Measurements from ENCODE around the gene NFXL1.

Gene NFXL1

DNA sequence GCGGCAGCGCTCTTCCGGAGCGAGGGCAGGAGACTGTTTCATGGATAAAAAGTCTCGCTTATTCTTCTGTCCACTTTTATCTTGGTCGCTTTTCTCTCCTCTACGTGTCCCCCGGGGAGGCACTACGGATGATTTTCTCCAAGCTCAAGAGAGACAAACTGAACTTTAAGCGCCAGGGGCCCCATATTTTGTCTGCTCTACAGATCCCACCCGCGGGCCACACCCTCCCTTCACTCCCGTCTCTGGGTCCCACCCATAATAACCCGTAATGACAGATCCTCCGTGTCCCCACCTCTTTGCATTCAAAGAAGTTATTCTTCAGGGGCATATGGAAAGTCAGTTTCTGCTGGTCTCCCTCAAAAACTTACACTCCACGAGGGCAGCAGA is 76.5 kb downstream of the NFXL1 start, which contains the start of gene CORIN:
Gene CORIN, minus strand, starts transcription at position 160 of the 387 bp plus-strand sequence. Its CDS starts 118 bp downstream, at position 42.
- no peak for DNase-seq (ENCODE audit: low read depth)
- H3K4me3 ChIP-seq (ENCODE audit: low read depth, low read length) = peak within 1 kb of the TSS; percentile 62

GRCh38 chr4:47837094-47837907 is 77.1 kb downstream of the NFXL1 start:
- peak overlapping the region; percentile 62 for H3K4me3 ChIP-seq (ENCODE audit: low read depth, low read length)
- no peak for DNase-seq (ENCODE audit: low read depth)

DNA sequence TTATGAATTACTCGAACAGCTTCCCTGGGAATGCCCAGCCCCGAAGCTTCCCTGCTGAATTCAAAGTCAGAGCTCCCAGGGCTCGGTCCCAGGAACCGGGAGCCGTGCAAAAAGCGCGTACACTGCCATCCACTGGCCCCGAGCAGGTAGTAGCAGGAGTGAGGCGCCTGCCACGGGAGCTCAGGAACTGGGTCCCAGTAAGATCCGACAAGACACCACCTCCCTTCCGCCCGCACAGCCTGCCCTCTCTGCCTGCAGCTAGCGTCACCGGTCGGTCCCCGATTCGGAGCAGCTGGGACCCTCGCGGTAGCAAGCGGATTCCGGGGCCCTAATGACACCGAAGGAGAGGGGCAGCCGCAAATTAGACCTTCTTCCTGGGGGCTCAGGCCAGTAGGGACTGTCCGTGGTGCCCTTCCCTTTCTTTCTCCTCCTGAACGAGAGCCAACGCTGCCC is 77.7 kb downstream of the NFXL1 start:
- peak overlapping the region; percentile 62 for H3K4me3 ChIP-seq (ENCODE audit: low read depth, low read length)
- no peak for DNase-seq (ENCODE audit: low read depth)

- no peak for DNase-seq (ENCODE audit: low read depth)
- H3K4me3 ChIP-seq (ENCODE audit: low read depth, low read length) = no peak overlapping the region
These were observed 78.9 kb downstream of the NFXL1 start for GRCh38 chr4:47835494-47835893.

- no peak for DNase-seq (ENCODE audit: low read depth)
- H3K4me3 ChIP-seq (ENCODE audit: low read depth, low read length) = no peak overlapping the region
These were observed 83.2 kb downstream of the NFXL1 start for GRCh38 chr4:47831026-47831679.

GRCh38 chr4:47830265-47831025 is 83.9 kb downstream of the NFXL1 start:
- DNase-seq (ENCODE audit: low read depth) = no peak

DNA sequence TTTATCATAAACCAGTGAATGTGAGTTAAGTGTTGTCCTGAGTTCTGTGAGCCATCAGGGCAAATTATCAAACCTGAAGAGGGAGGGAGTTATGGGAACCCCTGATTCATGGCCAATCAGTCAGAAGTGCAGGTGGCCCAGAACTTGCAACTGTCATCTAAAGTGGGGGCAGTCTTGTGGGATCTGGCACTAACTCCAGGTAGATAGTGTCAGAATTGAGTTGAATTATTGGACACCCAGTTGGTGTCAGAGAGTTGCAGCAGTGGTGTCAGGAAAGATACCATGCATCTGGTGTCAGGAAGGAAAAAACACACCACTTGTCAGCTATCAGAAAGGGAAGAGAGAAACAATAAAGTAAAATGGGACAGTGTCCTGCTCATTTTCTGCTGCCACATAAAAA is 84.9 kb downstream of the NFXL1 start:
- no peak overlapping the region for H3K4me3 ChIP-seq (ENCODE audit: low read depth, low read length)
- DNase-seq (ENCODE audit: low read depth) = no peak

More at GRCh38 chr4:47830265-47831025, 83.9 kb downstream of the NFXL1 start:
- no peak overlapping the region for H3K4me3 ChIP-seq (ENCODE audit: low read depth, low read length)

DNA sequence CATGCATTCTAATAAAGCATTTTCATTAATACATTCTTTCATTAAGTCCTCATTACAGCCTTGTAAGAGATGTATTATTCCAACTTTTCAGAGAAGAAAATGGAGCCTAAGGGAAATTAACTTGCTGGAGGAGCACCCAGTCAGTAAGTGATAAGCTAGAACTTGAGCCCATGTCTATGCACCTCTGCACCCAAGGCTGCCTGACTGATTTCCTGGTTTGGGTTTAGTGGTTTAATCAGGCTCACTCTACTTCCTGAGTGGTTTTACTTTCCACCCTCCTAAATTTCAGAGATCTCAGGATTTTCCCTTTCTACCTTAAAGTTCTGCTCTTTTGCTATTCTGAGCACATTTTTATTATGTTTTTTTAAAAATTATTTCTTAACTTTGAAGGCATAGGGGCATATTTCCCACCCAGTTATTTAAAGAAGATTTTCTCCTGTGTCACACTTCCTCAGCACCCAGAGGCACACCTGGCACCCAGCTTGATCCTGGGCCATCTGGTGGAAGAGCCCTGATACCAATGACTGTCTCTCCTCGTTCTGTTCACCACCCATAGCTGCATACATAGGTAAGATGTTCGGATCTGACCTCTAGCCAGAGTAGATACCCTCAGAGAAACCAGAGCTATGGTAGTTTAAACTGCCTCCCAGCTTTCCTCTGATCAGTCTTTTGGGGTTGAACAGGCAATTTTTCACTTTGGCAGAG is 86.9 kb downstream of the NFXL1 start:
- no peak overlapping the region for H3K4me3 ChIP-seq (ENCODE audit: low read depth, low read length)
- DNase-seq (ENCODE audit: low read depth) = no peak

DNA sequence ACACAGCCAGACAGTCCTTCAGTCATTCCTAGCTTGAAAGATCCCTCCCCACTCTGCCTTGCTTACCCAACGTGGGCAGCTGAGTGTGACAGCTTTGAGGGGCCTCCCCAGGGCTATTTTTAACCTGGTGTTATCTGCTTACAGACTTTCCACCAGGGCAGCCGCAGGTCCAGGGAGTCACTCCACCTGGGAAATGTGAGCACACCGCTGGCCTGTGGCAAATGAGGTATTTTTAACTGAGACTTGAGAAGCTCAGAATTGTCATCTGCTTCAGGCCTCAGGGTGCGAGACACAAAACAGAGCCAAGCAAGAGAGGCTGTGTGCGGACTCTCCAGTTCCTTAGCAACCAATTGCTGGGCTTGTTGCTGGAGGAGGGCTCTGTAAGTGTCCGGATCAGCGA is 89.5 kb downstream of the NFXL1 start:
- H3K4me3 ChIP-seq (ENCODE audit: low read depth, low read length) = no peak overlapping the region
- DNase-seq (ENCODE audit: low read depth) = no peak

- DNase-seq (ENCODE audit: low read depth) = no peak
These were observed 95.2 kb downstream of the NFXL1 start for GRCh38 chr4:47819178-47819577.

GRCh38 chr4:47817275-47817674 is 97.1 kb downstream of the NFXL1 start:
- no peak overlapping the region for H3K4me3 ChIP-seq (ENCODE audit: low read depth, low read length)
- DNase-seq (ENCODE audit: low read depth) = no peak

More at GRCh38 chr4:47819178-47819577, 95.2 kb downstream of the NFXL1 start:
- H3K4me3 ChIP-seq (ENCODE audit: low read depth, low read length) = no peak overlapping the region

- DNase-seq (ENCODE audit: low read depth) = no peak
These were observed 97.6 kb downstream of the NFXL1 start for GRCh38 chr4:47816748-47817147.

DNA sequence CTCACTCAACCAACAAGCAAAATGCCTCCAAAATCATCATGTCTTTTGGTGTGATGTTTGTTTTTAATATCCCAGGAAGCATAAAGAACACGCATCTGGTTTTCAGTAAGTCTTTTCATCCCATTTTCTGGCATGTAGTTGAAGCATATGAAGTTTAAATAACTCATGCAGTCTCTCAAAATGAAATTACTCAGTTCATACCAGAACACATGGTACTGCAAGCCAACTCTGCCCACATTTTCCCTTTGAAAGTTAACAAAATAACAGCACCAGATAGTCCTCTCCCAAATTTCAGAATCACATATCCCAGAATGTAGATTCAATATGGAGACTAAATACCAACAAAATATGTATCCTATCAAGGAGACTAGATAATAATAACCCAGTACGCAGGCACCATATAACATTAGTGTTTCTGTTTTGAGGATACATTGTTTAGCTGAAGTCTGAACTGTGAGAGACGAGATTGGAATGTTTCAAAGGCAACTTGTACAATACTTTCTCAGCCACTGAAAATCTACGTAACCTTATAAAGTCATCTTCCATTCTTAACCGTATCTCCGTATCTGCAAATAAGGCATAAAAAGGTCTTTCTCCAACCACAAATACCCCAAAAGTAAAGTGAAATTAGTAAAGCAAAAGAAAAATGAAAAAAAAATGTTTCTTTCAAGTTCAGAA is 99.6 kb downstream of the NFXL1 start:
- no peak for DNase-seq (ENCODE audit: low read depth)
- H3K4me3 ChIP-seq (ENCODE audit: low read depth, low read length) = no peak overlapping the region

More at GRCh38 chr4:47816748-47817147, 97.6 kb downstream of the NFXL1 start:
- H3K4me3 ChIP-seq (ENCODE audit: low read depth, low read length) = no peak overlapping the region

DNA sequence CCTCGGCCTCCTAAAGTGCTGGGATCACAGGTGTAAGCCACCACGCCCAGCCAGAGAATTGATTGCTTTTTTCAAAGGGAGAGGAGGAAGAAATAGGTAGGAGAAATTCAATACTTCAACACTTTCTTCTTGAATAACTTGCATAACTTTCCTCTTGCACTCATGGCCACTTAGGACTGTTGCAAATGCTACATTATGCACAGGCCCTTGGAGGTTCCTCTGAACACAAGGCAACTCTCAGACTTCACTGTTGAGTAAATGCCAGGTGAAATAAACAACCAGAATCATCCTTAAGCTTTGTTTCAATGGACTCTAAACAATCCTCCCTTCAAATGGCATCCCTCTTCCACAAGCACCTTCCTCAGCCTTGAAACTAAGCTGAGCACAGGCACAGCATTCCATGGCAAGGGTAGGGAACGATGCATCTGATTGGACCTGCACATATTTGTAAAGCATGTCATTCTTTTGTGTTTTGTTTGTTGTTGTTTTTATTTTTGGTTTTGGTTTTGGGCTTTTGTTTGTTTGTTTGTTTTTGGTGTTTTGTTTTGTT is 104.7 kb downstream of the NFXL1 start:
- no peak overlapping the region for H3K4me3 ChIP-seq (ENCODE audit: low read depth, low read length)

DNA sequence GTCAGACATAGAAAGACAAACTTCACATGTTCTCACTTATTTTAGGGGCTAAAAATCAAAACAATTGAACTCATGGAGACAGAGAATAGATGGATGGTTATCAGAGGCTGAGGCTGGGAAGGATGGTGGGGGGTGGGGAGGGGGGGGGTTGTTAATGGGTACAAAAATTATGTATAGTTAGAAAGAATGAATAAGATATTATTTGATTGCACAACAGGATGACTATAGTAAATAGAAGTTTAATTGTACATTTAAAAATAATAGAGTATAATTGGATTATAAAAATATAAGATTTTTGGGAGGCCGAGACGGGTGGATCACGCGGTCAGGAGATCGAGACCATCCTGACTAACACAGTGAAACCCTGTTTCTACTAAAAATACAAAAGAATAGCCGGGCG is 109.8 kb downstream of the NFXL1 start:
- no peak for DNase-seq (ENCODE audit: low read depth)
- H3K4me3 ChIP-seq (ENCODE audit: low read depth, low read length) = no peak overlapping the region

More for the DNA sequence above, 104.7 kb downstream of the NFXL1 start:
- no peak for DNase-seq (ENCODE audit: low read depth)

DNA sequence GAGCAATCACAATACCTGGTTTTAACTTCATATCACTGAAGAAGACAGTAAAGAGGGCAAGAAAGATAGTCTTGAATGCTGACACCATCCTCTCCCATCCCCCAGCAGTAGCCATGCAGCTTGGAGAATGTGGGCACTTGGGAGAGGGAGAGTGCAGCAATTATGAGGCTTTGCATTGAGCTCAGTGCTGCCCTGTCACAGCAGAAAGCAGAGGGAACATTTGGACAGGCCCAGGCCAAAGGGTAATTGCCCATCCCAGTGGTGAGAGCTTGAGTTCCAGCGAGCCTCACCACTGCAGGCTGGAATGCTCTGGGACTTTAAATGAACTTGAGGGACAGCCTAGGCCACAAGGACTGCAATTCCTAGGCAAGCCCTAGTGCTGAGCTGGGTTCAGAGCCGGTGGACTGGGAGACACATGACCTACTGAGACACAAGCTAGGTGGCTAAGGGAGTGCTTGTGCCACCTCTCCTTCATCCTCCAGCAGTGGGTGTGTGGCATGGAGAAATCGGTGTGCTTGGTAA is 112.8 kb downstream of the NFXL1 start:
- no peak for DNase-seq (ENCODE audit: low read depth)
- no peak overlapping the region for H3K4me3 ChIP-seq (ENCODE audit: low read depth, low read length)

DNA sequence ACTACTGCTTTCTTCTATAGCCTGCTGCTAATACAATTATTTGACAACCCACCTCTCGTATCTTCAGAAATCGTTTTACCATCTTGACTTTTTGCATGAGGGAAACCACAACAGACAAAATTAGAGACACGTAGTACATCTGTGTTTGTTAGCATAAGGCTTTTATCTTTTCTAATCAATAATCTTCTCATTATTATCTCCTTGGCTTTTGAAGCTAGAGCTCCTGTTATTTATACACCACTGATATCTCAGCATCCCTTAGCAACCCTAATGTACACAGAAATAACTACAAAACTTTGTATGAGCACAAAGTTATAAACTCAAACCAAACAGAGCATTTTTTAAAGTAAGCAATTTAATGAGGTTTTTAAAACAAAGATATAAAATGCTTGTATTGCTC is 116.2 kb downstream of the NFXL1 start:
- no peak for DNase-seq (ENCODE audit: low read depth)
- no peak overlapping the region for H3K4me3 ChIP-seq (ENCODE audit: low read depth, low read length)

Data from skeletal muscle cell (primary cell).